Mucosa of stomach (tissue), 1 donor: ENCODE measurements around the gene WNT8A.

Source experiments
- H3K27me3 ChIP-seq: one replicate; pipeline ENCODE4 v1.7.0; 2013; ENCODE audit warnings: mild to moderate bottlenecking, low read length; ENCODE audit not compliant: control insufficient read depth, insufficient read depth
- H3K36me3 ChIP-seq: one replicate; pipeline ENCODE4 v1.7.0; 2013; ENCODE audit warnings: low read length; ENCODE audit not compliant: control insufficient read depth, insufficient read depth
- H3K4me1 ChIP-seq: one replicate; pipeline ENCODE4 v1.7.0; 2013; ENCODE audit warnings: mild to moderate bottlenecking, low read length; ENCODE audit not compliant: control insufficient read depth, insufficient read depth
- H3K4me3 ChIP-seq: one replicate; pipeline ENCODE4 v1.7.0; 2013; ENCODE audit warnings: low read length
- H3K9ac ChIP-seq: one replicate; pipeline ENCODE4 v1.7.0; 2013; ENCODE audit warnings: mild to moderate bottlenecking, low read length, moderate library complexity
- H3K9me3 ChIP-seq: one replicate; pipeline ENCODE4 v1.7.0; 2013; ENCODE audit warnings: mild to moderate bottlenecking, low read length, moderate library complexity; ENCODE audit not compliant: control insufficient read depth
- donor health status: Pancreatic carcinoma.

The WNT8A gene

DNA sequence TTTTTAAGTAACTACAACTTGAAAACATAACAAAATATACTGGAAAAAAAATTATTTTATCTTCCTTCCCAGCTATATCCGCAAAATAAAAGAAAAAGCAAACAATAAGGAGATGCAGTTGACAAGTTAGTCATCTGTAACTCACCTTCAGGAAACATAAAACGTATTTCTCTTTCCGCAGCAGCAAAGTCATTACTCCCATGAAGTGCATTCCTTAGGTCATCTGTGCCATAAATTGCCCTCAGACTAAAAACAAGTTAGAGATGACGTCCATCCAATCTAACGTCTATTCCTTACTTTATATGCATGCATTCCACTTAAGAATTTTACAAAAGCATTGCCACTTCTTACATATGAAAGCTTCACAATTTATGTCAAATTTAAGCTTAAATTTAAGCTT, 44.5 kb downstream of the WNT8A start:
- Histone ChIP-seq H3K9me3 (no peaks in the 10 kb centered on the region), H3K36me3 (no peaks in the 10 kb centered on the region), H3K4me1 (no peaks in the 10 kb centered on the region), H3K9ac (no peak overlapping the region), H3K4me3 (no peak overlapping the region), H3K27me3 (no peaks in the 10 kb centered on the region)

GRCh38 chr5:138129347-138129746, 45.5 kb downstream of the WNT8A start:
- no peaks in the 10 kb centered on the region for H3K27me3 ChIP-seq
- no peaks in the 10 kb centered on the region for H3K9me3 ChIP-seq
- no peak overlapping the region for H3K4me3 ChIP-seq
- H3K9ac ChIP-seq: no peak overlapping the region
- no peaks in the 10 kb centered on the region for H3K36me3 ChIP-seq
- H3K4me1 ChIP-seq: no peaks in the 10 kb centered on the region

- Histone ChIP-seq H3K4me1 (no peaks in the 10 kb centered on the region), H3K9ac (no peak overlapping the region), H3K27me3 (no peaks in the 10 kb centered on the region), H3K36me3 (no peaks in the 10 kb centered on the region), H3K9me3 (no peaks in the 10 kb centered on the region), H3K4me3 (no peak overlapping the region)
Observed at GRCh38 chr5:138132543-138132942, 48.7 kb downstream of the WNT8A start.

DNA sequence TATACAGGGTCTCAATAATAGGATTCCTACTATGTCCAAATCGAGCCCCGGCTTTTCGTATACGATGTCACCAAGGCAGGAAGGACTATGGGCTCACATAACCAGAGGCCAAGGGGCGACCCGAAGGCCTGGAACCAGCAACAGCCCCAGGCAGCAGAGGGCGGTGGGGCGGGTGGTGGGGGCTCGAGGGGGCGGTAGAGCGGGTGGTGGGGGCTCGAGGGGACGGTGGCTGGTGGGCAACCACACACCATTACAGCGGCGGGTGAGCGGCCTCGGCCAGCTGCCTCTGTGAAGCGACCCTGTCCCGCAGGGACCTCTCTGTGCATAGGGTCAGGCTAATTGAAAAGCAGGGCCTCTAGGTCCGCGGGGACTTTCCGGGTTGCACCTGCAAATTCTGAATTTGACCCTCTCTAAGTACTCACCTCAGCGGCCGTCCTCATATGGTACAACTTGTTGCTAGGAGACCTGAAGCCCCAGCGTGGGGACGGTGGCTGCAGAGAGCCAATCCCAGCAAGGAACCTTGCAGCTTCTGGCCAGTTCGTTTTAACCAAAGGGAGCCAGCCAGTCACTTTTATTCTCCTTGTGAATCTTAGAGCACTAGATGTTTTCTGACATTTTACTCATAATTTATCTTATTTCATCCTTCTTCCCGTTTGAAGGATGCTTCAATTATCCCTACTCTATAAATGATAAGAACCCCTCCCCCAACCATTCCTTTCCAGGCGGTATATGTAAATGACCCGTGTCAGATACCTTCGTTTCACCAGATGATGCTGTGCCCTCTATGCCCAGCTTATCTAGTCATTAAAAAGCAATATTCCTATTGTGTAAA, 55.3 kb downstream of the WNT8A start, which contains the start of gene NME5:
TSS of gene NME5 (minus strand) at position 480 of the 832 bp plus-strand sequence. CDS start 648 bp downstream, outside the sequence.
- Histone ChIP-seq H3K9ac (peak within 1 kb of the TSS; percentile 47), H3K36me3 (no peaks in the 10 kb centered on the region), H3K9me3 (no peaks in the 10 kb centered on the region), H3K4me3 (peak within 1 kb of the TSS; percentile 50), H3K27me3 (no peaks in the 10 kb centered on the region), H3K4me1 (no peaks in the 10 kb centered on the region)

GRCh38 chr5:138139781-138140090, 55.9 kb downstream of the WNT8A start:
- Histone ChIP-seq H3K9me3 (no peaks in the 10 kb centered on the region), H3K9ac (peak overlapping the region; percentile 47), H3K4me3 (no peak overlapping the region), H3K36me3 (no peaks in the 10 kb centered on the region), H3K4me1 (no peaks in the 10 kb centered on the region), H3K27me3 (no peaks in the 10 kb centered on the region)

DNA sequence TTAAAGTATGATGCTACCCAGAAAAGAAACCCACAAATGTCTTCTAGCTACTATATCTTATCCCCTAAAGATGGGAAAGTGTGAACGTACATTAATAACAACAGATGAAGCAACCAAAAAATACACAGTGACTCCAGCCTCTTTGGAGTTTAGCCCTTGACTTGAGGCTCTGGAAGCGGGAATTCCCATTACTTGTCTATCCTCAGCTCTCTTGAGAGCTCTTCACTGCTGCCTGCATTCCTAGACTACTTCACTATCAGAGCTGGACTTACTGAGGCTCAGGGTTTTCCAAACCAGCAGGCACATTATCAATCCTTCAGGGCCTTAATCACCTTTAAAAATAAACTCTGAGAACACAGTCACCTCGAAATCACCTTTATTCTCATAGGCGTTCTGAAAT, 56.4 kb downstream of the WNT8A start:
- no peaks in the 10 kb centered on the region for H3K36me3 ChIP-seq
- no peaks in the 10 kb centered on the region for H3K4me1 ChIP-seq
- H3K9ac ChIP-seq: no peak overlapping the region
- no peaks in the 10 kb centered on the region for H3K27me3 ChIP-seq
- no peaks in the 10 kb centered on the region for H3K9me3 ChIP-seq
- no peak overlapping the region for H3K4me3 ChIP-seq
